HG03135 (cell line): ENCODE data around the gene DPYSL3.

ENCODE experiments used
- ATAC-seq: cut with Tn5 transposase; IDR thresholded peaks from one replicate; pipeline ENCODE4 v1.9.1; 2021; ENCODE audit warnings: mild to moderate bottlenecking, moderate library complexity; ENCODE audit not compliant: unreplicated experiment

Gene DPYSL3

GRCh38 chr5:147515269-147515668 lies 5.4 kb upstream of the DPYSL3 start:
- ATAC-seq = no peak

- no peak for ATAC-seq
Observed at GRCh38 chr5:147512659-147513379, 3.0 kb upstream of the DPYSL3 start.

DNA sequence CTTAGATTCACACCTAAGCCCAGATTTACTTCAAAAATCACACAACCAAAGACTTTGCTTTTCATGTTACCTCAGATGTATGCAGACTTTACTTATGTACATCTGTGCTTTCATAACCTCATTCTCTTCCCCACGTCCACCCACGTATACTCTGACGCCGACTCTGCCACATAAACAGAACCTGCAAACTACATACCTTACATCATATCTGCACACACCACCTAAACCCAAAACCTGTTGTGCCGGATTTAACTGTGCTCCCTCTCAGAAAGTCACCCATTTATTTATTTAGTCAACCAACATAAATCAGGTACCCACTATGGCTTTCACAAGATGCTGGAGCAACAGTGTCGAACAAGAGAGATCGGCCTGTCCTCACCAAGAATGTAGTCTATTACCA lies 1.0 kb upstream of the DPYSL3 start:
- ATAC-seq = no peak

- ATAC-seq = no peak
Observed at GRCh38 chr5:147509041-147509709, 693 bp downstream of the DPYSL3 start.

DNA sequence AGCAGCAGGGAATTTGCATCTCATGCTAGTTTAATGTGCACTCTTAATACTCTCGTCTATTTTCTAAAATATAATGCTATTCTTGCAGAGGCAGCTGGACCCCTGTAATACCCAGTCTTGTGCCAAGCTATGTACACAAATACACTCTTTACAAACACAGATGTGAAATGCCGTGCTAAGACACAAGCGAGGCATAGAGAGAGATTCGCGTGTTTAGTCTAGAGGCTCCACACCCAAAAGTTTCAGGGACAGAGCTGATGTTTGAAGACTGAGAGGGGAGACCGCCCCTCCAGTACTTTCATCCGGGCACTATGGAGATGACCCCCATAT lies 1.2 kb downstream of the DPYSL3 start:
- ATAC-seq = no peak

DNA sequence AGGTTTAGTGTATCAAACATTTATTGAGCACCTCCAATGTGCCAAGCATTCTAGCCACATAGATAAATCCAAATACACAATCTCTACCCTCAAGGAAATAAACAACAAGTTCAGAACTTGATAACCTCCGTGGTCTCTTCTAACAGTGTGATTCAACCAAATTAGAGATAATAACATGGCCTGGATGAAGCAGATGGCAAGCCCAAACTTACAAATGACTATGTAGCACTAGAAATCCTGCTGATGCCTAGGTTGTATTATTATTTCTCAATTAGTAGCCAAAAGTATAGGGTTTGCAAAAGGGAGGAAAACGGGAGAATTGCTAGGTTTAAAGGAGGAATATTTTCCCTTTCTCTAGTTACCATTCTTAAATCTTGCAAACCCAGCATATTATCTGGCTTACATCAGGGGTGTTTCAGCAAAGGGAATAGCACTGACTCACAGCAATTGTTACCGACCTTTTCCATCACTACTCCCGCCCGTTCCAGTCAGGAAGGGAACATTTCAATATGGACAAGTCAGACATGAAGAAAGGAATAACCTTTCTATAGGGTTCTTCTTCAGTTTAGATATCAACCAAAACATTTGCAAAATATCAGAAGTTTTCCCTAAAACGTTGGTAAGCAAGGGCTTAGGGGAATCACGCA lies 2.3 kb downstream of the DPYSL3 start:
- no peak for ATAC-seq

GRCh38 chr5:147504535-147504934 lies 5.3 kb downstream of the DPYSL3 start:
- ATAC-seq = no peak

- ATAC-seq = no peak
Observed at GRCh38 chr5:147504011-147504410, 5.9 kb downstream of the DPYSL3 start.

- ATAC-seq = no peak
Observed at GRCh38 chr5:147490989-147491388, 18.9 kb downstream of the DPYSL3 start.

- ATAC-seq = no peak
Observed at GRCh38 chr5:147487031-147487750, 22.7 kb downstream of the DPYSL3 start.

DNA sequence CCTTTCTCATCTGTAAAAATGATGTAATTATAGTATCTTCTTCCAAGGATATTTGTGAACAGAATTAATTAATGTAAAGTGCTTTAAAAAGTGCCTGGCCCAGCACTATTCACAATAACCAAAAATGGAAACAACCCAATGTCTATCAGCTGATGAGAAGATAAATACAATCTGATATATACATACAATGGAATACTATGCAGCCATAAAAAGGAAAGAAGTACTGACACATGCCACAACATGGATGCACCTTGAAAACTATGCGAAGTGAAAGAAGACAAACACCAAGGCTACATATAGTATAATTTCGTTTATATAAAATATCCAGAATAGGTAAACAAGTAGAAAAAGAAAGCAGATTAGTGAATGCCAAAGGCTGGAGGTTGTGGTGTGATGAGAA lies 24.1 kb downstream of the DPYSL3 start:
- no peak for ATAC-seq

- ATAC-seq = no peak
Observed at GRCh38 chr5:147485046-147485445, 24.8 kb downstream of the DPYSL3 start.

GRCh38 chr5:147484708-147485020 lies 25.2 kb downstream of the DPYSL3 start:
- no peak for ATAC-seq

DNA sequence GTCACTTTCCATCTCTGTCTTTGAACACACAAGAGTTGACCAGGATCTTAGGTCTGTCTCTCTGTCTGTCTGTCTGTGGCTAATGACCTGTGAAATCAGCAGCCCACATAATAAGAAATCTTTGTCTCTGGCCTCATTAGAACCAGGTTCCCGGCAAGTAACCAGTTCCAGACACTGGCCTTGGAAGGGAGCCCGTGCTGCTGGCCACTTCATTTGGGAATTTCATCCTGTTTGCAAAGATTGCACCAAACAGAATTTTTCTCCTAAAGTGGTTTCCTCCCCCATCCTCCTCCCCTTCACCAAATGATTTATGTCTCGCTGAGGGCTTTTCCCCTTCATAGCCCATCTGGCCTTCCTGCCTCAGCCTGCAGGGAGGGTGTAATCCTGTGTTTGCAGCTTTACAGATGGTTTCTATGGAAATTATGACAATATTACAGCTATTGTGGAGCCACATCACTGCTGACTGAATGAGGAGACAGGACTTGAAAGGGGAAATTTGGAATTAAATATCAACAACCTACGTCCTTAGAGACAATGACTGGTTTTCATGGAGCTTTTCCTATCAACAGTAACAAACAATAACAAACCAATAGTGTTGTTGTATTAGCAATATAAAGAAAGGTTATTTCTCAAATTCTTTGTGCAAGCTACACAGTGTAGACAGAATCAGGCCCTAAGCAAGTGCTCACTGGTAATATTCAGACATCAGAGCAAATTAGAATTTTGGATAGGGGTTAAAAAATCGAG lies 25.7 kb downstream of the DPYSL3 start:
- ATAC-seq = no peak

- no peak for ATAC-seq
Observed at GRCh38 chr5:147483188-147483790, 26.6 kb downstream of the DPYSL3 start.

GRCh38 chr5:147482706-147483180 lies 27.1 kb downstream of the DPYSL3 start:
- ATAC-seq = no peak

DNA sequence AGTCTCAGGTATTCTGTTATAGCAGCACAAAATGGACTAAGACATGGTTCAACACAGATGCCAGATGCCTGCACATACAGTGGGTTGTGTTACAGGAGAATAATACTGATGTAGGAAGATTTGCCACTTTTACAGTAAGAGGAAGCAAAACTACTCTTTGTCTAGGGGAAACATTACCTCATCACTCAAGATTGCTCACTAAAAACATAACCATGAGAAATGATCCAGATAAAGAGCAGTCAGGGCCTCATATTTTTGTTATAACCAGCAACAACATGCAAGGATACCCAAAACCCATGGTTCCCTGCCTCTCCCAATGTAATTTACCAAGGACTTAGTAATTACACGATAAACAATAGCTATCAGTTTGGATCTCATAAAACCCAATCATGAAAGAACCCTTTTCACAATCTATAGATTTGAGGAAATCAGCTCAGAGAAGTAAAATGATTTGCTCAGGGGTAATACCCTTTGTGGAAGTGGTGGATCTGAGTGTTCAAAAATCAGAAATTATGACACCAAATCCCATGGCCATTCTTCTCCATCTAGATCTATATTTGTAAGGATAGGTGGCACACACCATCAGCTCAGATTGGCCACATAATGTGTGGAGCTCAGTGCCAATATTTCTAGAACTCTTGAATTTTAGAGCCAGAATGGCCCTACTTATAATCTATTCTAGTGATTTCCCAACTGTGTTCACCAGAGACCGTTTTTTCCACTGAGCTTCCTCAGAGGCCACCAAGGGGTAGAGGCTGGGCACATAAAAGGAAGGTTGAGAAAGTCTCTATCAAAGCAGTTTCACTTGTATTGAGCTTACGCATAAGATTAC lies 27.8 kb downstream of the DPYSL3 start:
- ATAC-seq = no peak

DNA sequence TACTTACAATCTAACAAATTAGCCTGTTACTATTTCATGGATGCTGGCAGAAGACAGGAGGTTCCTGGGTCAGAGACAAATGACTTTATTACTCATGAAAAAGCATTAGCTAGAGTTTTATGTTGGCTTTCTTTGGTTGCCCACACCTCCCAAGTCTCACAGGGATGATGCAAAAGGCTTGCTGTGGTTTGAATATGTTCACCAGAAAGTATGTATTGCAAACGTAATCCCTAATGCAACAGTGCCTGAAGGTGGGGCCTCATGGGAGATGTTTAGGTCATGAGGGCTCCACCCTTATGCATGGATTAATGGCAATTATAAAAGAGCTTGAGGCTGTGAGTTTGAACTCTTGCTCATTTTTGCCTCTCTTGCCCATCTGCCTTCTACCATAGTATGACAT lies 28.5 kb downstream of the DPYSL3 start:
- no peak for ATAC-seq

GRCh38 chr5:147479949-147480348 lies 29.9 kb downstream of the DPYSL3 start:
- no peak for ATAC-seq

- ATAC-seq = no peak
Observed at GRCh38 chr5:147479444-147479843, 30.4 kb downstream of the DPYSL3 start.
